ENCODE data around the gene CNOT4.

GRCh38 chr7:135313971-135314370, 195.9 kb downstream of the CNOT4 start:
- TF ChIP-seq CTCF (IDR thresholded peaks at IDR 0.05) = no peak
- no peak for TF ChIP-seq POLR2A (IDR thresholded peaks at IDR 0.05)

Data from tibial nerve (tissue), 3 donors.